GM19035 (cell line): Measurements from ENCODE around the gene FAM3A.
A peak's percentile ranks its signal among the peaks of the same experiment; 100 is the strongest.

ENCODE experiments used
- ATAC-seq: cut with Tn5 transposase; IDR thresholded peaks from one replicate; pipeline ENCODE4 v1.9.1; 2021; ENCODE audit not compliant: unreplicated experiment

Gene FAM3A

DNA sequence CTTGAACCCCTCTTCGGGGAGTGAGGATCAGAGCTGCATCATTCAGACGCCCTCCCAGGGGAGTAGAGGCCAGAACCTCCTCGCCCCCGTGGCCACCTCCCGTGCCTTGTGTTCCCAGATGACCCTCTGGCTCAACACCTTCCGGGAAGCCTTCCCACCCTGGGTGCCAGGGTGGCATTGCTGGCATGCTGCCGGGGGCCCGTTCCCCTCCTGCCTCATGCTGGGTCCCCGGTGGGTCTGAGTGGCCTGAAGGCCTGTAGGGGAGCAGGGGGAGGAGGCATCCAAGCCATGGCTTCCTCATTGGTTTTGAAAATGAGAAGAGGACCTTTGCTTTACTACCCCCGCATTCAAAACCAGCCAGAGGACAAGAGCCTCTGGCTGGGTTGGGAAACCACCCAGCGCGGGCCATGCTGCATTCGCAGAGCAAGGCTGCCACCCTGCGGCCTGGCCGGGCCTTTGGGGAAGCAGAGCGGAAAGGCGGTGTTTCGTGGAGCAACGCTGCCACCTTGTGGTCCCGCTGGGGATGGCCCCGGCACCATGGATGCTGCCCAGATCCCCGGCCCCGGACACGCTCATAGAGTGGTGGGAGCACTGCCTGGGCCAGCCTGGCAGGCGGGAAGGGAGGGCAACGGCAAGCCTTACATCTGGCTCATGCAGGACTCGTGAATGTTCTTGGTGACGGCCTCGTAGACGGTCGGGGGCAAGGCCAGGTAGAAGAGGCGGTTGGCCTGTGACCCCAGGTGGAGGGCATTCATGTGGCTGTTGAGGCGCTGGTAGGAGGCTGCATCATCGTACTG is 18.7 kb upstream of the FAM3A start:
- ATAC-seq, result peak; percentile 89

GRCh38 chrX:154532690-154533089 is 16.7 kb upstream of the FAM3A start:
- ATAC-seq, result no peak

- no peak for ATAC-seq
Observed at GRCh38 chrX:154531626-154532025, 15.6 kb upstream of the FAM3A start.

DNA sequence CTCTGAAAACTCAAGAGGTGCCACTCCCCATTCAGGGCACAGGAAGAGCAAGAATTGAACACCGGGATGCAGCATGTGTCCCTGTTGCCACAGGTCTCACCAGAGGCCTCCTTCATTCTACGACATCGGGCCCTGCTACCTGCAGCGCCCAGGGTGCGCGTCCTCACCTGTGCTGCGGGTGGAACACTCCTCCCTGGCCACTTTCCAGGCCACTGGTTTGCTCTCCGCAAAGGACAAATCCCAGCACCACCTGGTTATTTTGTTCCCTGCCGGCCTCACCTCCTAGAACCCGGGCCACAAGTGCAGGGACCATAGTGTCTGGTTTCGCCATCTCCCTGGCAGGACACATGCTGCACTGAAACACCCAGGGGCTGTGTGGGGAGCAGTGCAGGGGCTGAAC is 14.3 kb upstream of the FAM3A start:
- no peak for ATAC-seq

GRCh38 chrX:154529206-154529612 is 13.2 kb upstream of the FAM3A start:
- no peak for ATAC-seq

GRCh38 chrX:154526901-154527675 is 11.1 kb upstream of the FAM3A start:
- ATAC-seq, result peak; percentile 83

GRCh38 chrX:154525606-154526490 is 9.8 kb upstream of the FAM3A start:
- ATAC-seq, result no peak

DNA sequence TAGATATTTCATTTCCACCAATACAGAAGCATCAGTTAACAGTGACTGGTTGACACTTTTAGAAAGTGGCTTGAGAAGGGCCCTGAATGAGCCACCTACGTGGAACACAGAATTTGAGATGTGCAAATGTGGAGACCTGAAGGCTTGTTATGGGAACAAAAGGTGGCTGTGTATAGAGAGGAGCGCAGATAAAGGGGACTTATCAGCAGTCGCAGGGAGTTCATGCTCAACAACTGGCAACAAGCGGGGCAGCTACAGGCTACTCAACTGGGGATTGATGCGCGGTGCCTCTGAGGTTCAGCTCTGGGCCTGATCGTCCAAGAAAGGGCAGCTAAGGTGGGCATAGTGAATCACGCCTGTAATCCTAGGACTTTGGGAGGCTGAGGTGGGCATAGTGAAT is 3.4 kb upstream of the FAM3A start:
- ATAC-seq, result no peak

DNA sequence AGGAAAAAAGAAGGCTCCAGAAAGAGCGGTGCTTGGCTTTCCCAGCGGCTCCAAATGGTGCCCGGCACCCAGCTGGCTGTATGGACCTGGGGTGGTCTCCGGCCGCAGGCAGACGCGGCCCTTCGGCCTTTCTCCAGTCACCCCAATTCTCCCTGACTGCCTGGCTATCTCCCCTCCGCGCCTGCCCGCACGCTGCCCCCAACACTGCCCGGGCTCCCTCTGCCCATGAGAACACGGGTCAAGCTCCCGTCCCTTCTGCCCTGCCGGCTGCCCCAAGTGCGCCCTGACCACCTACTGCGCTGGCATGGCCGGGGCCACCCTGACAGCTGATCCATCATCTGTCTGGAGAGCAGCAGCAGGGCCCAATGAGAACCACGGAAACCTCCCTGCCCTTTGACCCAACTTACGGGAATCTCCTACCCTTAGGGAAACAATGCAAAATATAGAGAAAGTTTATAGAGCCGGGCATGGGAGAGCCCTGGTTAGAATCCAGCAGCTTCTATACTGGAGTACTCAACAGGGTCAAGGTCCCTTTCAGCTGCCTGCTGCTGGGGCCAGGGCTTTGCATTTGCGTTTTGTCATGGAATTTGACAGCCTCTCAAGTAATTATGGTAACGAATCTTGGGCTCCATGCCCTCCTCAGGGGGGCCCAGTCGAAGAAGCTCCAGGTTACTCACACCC is 1.2 kb upstream of the FAM3A start:
- no peak for ATAC-seq

- peak; percentile 11 for ATAC-seq
Observed at GRCh38 chrX:154516656-154517100, 646 bp upstream of the FAM3A start.

GRCh38 chrX:154515090-154515965 is 704 bp downstream of the FAM3A start:
- ATAC-seq, result peak; percentile 12

- ATAC-seq, result no peak
Observed at GRCh38 chrX:154513716-154514115, 2.3 kb downstream of the FAM3A start.

DNA sequence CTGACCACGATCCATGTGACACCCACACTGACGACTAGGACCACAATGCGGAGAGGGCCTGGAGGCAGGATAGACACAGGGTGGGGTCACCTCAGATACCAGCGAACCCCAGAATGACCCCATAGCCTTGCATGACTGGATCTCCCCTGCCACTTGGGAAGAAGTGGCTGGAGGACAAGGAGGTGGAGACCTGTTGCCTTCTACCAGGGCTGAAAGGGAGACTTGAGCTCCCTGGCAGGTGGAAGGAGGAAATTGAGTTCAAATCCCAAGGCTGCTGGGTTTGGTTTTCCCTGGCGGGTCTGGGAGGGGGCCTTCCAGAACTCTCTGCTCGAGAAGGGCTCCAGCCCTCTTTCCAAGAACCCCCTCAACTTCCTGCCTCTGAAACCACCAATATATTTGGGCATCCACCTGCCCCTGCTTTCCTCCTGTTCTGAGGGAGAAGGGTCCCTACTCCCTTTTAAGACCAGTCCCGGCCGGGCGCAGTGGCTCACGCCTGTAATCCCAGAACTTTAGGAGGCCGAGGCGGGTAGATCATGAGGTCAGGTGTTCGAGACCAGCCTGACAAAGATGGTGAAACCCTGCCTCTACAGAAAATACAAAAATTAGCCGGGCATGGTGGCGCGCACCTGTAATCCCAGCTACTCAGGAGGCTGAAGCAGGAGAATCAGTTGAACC is 3.0 kb downstream of the FAM3A start:
- no peak for ATAC-seq

DNA sequence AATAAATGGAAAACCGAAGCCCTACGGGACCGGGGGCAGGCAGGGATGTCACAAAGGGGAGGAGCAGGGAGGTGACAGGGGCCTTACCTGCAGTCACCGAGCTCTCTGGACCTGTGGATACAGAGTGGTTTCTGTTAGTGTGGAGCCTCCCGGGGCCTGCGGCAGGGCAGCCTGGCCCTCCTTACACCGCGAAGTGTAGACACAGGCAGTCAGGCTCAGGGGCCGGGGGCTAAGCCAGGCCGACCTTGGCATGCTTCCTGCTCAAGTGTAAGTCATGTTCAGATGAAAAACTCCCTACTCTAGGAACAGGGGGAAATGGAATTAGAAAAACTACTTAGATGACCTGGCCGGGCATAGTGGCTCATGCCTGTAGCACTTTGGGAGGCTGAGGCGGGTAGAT is 4.3 kb downstream of the FAM3A start:
- no peak for ATAC-seq

DNA sequence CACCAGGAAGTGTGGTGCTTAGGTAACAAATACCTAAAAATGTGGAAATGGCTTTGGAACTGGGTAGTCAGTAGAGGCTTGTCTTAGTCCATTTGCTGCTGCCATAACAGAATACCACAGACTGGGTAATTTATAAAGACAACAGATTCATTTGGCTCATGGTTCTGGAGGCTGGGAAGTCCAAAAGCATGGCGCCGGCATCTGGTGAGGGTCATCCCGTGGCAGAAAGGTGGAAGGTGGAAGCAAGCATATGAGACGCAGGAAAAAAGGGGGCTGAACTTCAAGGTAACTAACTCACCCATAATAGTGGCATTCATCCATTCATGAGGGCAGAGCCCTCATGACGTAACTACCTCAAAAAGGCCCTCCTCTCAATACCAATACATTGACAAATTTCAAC is 6.6 kb downstream of the FAM3A start:
- no peak for ATAC-seq

DNA sequence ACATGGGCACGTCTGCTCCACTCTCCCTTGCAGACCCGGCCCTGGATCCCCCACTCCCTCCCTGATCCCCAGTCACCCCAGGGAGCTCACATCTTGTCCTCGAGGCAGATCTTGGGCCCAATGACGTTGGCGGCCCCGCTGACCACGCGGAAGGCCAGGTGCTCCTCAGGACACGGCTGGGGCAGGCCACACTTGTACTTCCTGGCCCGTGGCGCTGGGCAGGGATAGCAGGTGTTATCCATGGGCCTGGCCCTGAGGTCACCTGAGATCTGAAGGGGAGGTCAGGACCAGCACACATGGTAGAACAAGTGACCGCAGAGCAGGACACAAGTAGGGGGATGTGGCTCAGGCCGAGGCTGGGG is 7.7 kb downstream of the FAM3A start:
- no peak for ATAC-seq

GRCh38 chrX:154507673-154508383 is 8.2 kb downstream of the FAM3A start:
- ATAC-seq, result no peak

DNA sequence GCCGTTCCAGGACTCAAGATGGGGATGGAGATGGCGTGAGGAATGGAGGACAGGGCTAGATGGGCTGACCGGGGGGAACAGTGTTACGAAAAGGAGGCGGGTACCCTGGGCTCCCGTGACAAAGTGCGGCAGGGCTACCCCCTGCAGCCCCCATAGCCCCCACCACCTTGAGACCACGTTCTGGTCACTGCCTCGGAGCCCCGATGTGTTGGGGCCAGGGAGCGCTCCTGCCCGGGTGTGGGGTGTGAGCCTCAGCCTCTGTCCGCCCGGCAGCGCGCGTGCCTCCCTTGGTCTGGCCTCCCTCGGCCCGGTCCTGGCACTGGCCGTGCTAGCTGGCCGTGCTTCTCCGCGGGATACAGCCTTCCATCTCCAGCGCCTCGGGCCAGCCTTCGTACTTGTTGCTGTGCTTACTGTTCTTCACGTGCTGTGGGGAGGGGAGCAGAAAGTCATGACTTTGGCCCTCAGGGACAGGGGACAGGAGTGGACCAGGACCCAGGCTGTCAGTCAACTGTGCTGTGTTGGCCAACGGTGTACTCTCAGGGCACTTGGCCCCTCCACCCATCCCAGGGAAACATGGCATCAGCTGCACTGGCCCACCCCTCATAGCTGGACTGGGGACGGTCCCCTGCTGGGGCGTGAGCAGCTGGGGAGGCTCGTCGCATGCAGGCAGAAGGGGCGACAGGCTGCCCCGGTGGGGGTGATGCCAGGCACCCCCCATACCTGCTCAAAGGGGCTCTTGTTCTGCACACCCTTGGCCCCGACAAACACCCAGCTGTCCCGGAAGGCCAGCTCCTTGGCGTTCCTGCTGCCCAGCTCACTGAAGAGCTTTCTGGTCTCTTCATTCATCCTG is 9.3 kb downstream of the FAM3A start:
- ATAC-seq, result no peak
